ENCODE results near the gene FBXW9.

- TF ChIP-seq EP300 (IDR thresholded peaks at IDR 0.05) (no peak), POLR2A (IDR thresholded peaks at IDR 0.05) (no peak), POLR2AphosphoS5 (IDR thresholded peaks at IDR 0.05) (no peak), CTCF (IDR thresholded peaks at IDR 0.05) (no peak)
These were observed 1.8 kb downstream of the FBXW9 start for GRCh38 chr19:12694641-12695040.
